SK-N-SH (cell line): Measurements from ENCODE around the gene MSL1. TPM values are rescaled to one million over a fixed set of nuclear protein-coding genes. Genes with fewer than 3 reads are reported as not detected.

Source experiments
- CTCF ChIA-PET: fragments of 300-600, 350-600 bp; formaldehyde crosslinking; extraction: SDS; loops from one replicate; lab custom pipeline; 2021; lab: Yijun Ruan, JAX
- POLR2A ChIA-PET: fragments of 350-600 bp; sonication (Branson Sonifier 250); formaldehyde crosslinking; extraction: SDS; loops from one replicate; lab custom pipeline; 2020; ENCODE audit warnings: antibody characterized with exemption, inconsistent platforms; lab: Yijun Ruan, JAX
- DNase-seq: peaks from one replicate; pipeline ENCODE4 v3.0.0; 2012
- H2AFZ ChIP-seq: fragments of 200-600 bp; sonication (generic); 2 replicates; pipeline ENCODE4 v1.8.1; 2016; ENCODE audit warnings: antibody characterized with exemption, mild to moderate bottlenecking, low read depth
- H3F3A ChIP-seq: fragments of 200-600 bp; sonication (generic); replicated peaks from 2 replicates; pipeline ENCODE3; 2016; ENCODE audit warnings: antibody characterized with exemption, mild to moderate bottlenecking; ENCODE audit not compliant: insufficient read depth
- H3K27ac ChIP-seq, 2 experiments: fragments of 200-500 bp in 1 of 2; fragments of 200-600 bp in 1 of 2; sonication (Bioruptor generic) in 1 of 2; sonication (generic), shearing (Covaris generic) in 1 of 2; 2 replicates each; pipeline versions ENCODE4 v1.5.1 to v1.6.1; 2014 to 2016; ENCODE audit warnings: low read depth in 2 of 2, inconsistent platforms in 1 of 2, low read length in 1 of 2, mild to moderate bottlenecking in 1 of 2, mixed read lengths in 1 of 2
- H3K27me3 ChIP-seq: fragments of 200-600 bp; sonication (generic), shearing (Covaris generic); 2 replicates; pipeline ENCODE4 v1.6.1; 2016; ENCODE audit warnings: mixed run types; ENCODE audit not compliant: insufficient read depth
- H3K36me3 ChIP-seq, 2 experiments: fragments of 200-500 bp in 1 of 2; fragments of 200-600 bp in 1 of 2; sonication (Bioruptor generic) in 1 of 2; sonication (generic) in 1 of 2; replicated peaks in 1 of 2; 2 replicates each; pipeline versions ENCODE3 to v1.5.1; 2014 to 2016; ENCODE audit warnings: low read length in 1 of 2, mild to moderate bottlenecking in 1 of 2; ENCODE audit not compliant: insufficient read depth in 2 of 2, control insufficient read depth in 1 of 2
- H3K4me1 ChIP-seq, 2 experiments: fragments of 200-500 bp in 1 of 2; fragments of 200-600 bp in 1 of 2; sonication (Bioruptor generic) in 1 of 2; sonication (generic), shearing (Covaris generic) in 1 of 2; 2 replicates each; pipeline versions ENCODE4 v1.5.1 to v1.6.1; 2014 to 2016; ENCODE audit warnings: low read depth in 1 of 2, low read length in 1 of 2, mixed run types in 1 of 2; ENCODE audit not compliant: insufficient read depth in 2 of 2, control insufficient read depth in 1 of 2
- H3K4me2 ChIP-seq: fragments of 200-600 bp; sonication (generic), shearing (Covaris generic); 2 replicates; pipeline ENCODE4 v1.6.1; 2017; ENCODE audit warnings: mixed run types
- H3K4me3 ChIP-seq, 2 experiments: fragments of 200-500 bp in 1 of 2; fragments of 200-600 bp in 1 of 2; sonication (Bioruptor generic) in 1 of 2; sonication (generic), shearing (Covaris generic) in 1 of 2; 2 replicates each; pipeline versions ENCODE4 v1.5.1 to v1.8.1; 2014 to 2016; ENCODE audit warnings: low read depth in 2 of 2, inconsistent platforms in 1 of 2, low read length in 1 of 2, mild to moderate bottlenecking in 1 of 2, mixed read lengths in 1 of 2, moderate library complexity in 1 of 2
- H3K79me2 ChIP-seq: fragments of 200-600 bp; sonication (generic); 2 replicates; pipeline ENCODE4 v1.8.1; 2017; ENCODE audit warnings: mild to moderate bottlenecking; ENCODE audit not compliant: insufficient read depth
- H3K9ac ChIP-seq: fragments of 200-600 bp; sonication (generic); 2 replicates; pipeline ENCODE4 v1.6.1; 2017; ENCODE audit warnings: mixed run types
- H3K9me2 ChIP-seq: fragments of 200-600 bp; sonication (generic); 2 replicates; pipeline ENCODE4 v1.6.1; 2017; ENCODE audit warnings: mixed run types
- H3K9me3 ChIP-seq: fragments of 200-600 bp; sonication (generic); 2 replicates; pipeline ENCODE4 v1.6.1; 2017; ENCODE audit warnings: mixed run types, mild to moderate bottlenecking, moderate library complexity
- H4K20me1 ChIP-seq: fragments of 200-600 bp; sonication (generic); 2 replicates; pipeline ENCODE4 v1.6.1; 2017; ENCODE audit warnings: mild to moderate bottlenecking, mixed run types; ENCODE audit not compliant: insufficient read depth
- CTCF ChIP-seq: fragments of 200-600 bp; sonication (generic); IDR thresholded peaks from 2 replicates; pipeline ENCODE4 v1.6.1; 2017; ENCODE audit warnings: antibody characterized with exemption, mild to moderate bottlenecking, moderate library complexity
- ELF1 ChIP-seq: IDR thresholded peaks from 2 replicates; pipeline ENCODE4 v1.4.0; 2012
- EP300 ChIP-seq, 2 experiments: IDR thresholded peaks; 2 replicates each; pipeline versions ENCODE4 v1.4.0 to v1.6.1; 2012; ENCODE audit warnings: borderline replicate concordance in 1 of 2, low read depth in 1 of 2, low read length in 1 of 2
- EZH2phosphoT487 ChIP-seq: fragments of 200-600 bp; sonication (generic); IDR thresholded peaks from 2 replicates; pipeline ENCODE4 v1.6.1; 2017; ENCODE audit warnings: low read depth, mixed run types, mild to moderate bottlenecking, antibody characterized with exemption, moderate library complexity, borderline replicate concordance
- FOSL2 ChIP-seq: IDR thresholded peaks from 2 replicates; pipeline ENCODE4 v1.4.0; 2012; ENCODE audit warnings: low read depth, mild to moderate bottlenecking, moderate library complexity, borderline replicate concordance
- FOXJ3 ChIP-seq: sonication (generic); formaldehyde crosslinking; IDR thresholded peaks from 2 replicates; pipeline ENCODE4 v1.5.1; 2020; ENCODE audit warnings: mild to moderate bottlenecking, missing genetic modification reagents
- GATA2 ChIP-seq: sonication (generic); formaldehyde crosslinking; IDR thresholded peaks from 2 replicates; pipeline ENCODE4 v1.5.0; 2020; ENCODE audit warnings: mild to moderate bottlenecking, missing genetic modification reagents
- IRF3 ChIP-seq: fragments of 150-350 bp; IDR thresholded peaks from 2 replicates; pipeline ENCODE4 v1.6.1; 2016; ENCODE audit warnings: mild to moderate bottlenecking, low read depth, low read length
- JUND ChIP-seq: IDR thresholded peaks from 2 replicates; pipeline ENCODE4 v1.4.0; 2012
- MEF2A ChIP-seq: IDR thresholded peaks from 2 replicates; pipeline ENCODE4 v1.4.0; 2012; ENCODE audit warnings: low read depth, borderline replicate concordance
- MXI1 ChIP-seq: IDR thresholded peaks from 2 replicates; pipeline ENCODE4 v1.6.1; 2012; ENCODE audit warnings: mild to moderate bottlenecking, low read depth, low read length, improper control_type of control experiment
- POLR2AphosphoS5 ChIP-seq: IDR thresholded peaks from 2 replicates; pipeline ENCODE4 v1.6.1; 2012; ENCODE audit warnings: low read depth, low read length
- REST ChIP-seq: IDR thresholded peaks from 2 replicates; pipeline ENCODE4 v1.6.1; 2012; ENCODE audit warnings: mild to moderate bottlenecking, low read depth, low read length, moderate library complexity
- RFX5 ChIP-seq: IDR thresholded peaks from 2 replicates; pipeline ENCODE4 v1.6.1; 2012; ENCODE audit warnings: mild to moderate bottlenecking, improper control_type of control experiment, low read length
- RXRA ChIP-seq: IDR thresholded peaks from 2 replicates; pipeline ENCODE4 v1.4.0; 2012; ENCODE audit warnings: low read depth, mild to moderate bottlenecking, borderline replicate concordance
- SMC3 ChIP-seq: IDR thresholded peaks from 2 replicates; pipeline ENCODE4 v1.6.1; 2012; ENCODE audit warnings: low read depth, low read length, improper control_type of control experiment
- TCF12 ChIP-seq: IDR thresholded peaks from 2 replicates; pipeline ENCODE4 v1.4.0; 2012
- USF1 ChIP-seq: IDR thresholded peaks from 2 replicates; pipeline ENCODE4 v1.4.0; 2012; ENCODE audit warnings: low read depth, borderline replicate concordance
- ZBTB33 ChIP-seq: IDR thresholded peaks from 2 replicates; pipeline ENCODE4 v1.4.0; 2012; ENCODE audit warnings: low read depth, borderline replicate concordance
- WGBS: methylation state at CpG from one replicate; pipeline ENCODE4 v1.1.6; 2017; ENCODE audit warnings: low lambda C conversion rate; 5-methylcytosine and 5-hydroxymethylcytosine counted together
- polyA plus RNA-seq, 3 experiments: library from polyadenylated mRNA; depleted of rRNA; stranded (reverse); fragments of >200 nt; gene quantifications; 2 replicates each; pipeline ENCODE4 v1.2.3, GENCODE V29; 2012

Gene MSL1
- polyA plus RNA-seq, 1 of the 3 experiments (the other 2 are of a cell fraction): 30.2 TPM

- Histone ChIP-seq H2AFZ (no peak overlapping the region), H3K4me3 (no peak overlapping the region), H4K20me1 (no peaks in the 10 kb centered on the region), H3K9me2 (no peaks in the 10 kb centered on the region), H3K36me3 (peaks cover 21 to 39% of the 10 kb centered on the region in 2 experiments), H3K27ac (no peak overlapping the region), H3F3A (peaks cover 3% of the 10 kb centered on the region), H3K9me3 (no peaks in the 10 kb centered on the region), H3K79me2 (peaks cover 65% of the 10 kb centered on the region), H3K27me3 (no peaks in the 10 kb centered on the region), H3K4me2 (no peak overlapping the region), H3K4me1 (no peaks in the 10 kb centered on the region), H3K9ac (no peak overlapping the region)
- TF ChIP-seq RFX5 (no peak), MEF2A (no peak), ELF1 (no peak), FOXJ3 (CRISPR knock-in tag) (no peak), MXI1 (no peak), EZH2phosphoT487 (no peak), USF1 (no peak), RXRA (no peak), TCF12 (no peak), SMC3 (no peak), CTCF (no peak), POLR2AphosphoS5 (no peak), JUND (no peak), FOSL2 (no peak), EP300 (IDR thresholded peaks at IDR 0.05; ENCODE audit: borderline replicate concordance in 1 of 2, low read depth in 1 of 2, low read length in 1 of 2) (no peak)
- POLR2A ChIA-PET: no interaction called here
- 97% methylated on average over 3 of the region's 3 CpGs for WGBS
- CTCF ChIA-PET: interaction anchor here (1.0 to 5.4 kb wide), 4 partner anchors 9 to 45 kb away, joined by 3 to 38 read pairs (median 7); no protein-coding TSS in a partner anchor
- no peak for DNase-seq
Measured at GRCh38 chr17:40158438-40159013, 36.8 kb downstream of the MSL1 start.

GRCh38 chr17:40159456-40159855 is 37.7 kb downstream of the MSL1 start:
- ChIA-PET POLR2A (no interaction called here), CTCF (interaction anchor here (1.2 to 5.4 kb wide), 3 partner anchors 8 to 46 kb away, joined by 5 to 38 read pairs (median 9); no protein-coding TSS in a partner anchor)
- H3K9me3 ChIP-seq: no peaks in the 10 kb centered on the region
- H4K20me1 ChIP-seq: no peaks in the 10 kb centered on the region
- H2AFZ ChIP-seq: no peak overlapping the region
- H3K4me3 ChIP-seq: no peak overlapping the region
- H3K4me2 ChIP-seq: no peak overlapping the region
- H3K36me3 ChIP-seq: peaks cover 27 to 45% of the 10 kb centered on the region in 2 experiments
- H3F3A ChIP-seq: peaks cover 3% of the 10 kb centered on the region
- no peaks in the 10 kb centered on the region for H3K9me2 ChIP-seq
- peaks cover 66% of the 10 kb centered on the region for H3K79me2 ChIP-seq
- H3K27me3 ChIP-seq: no peaks in the 10 kb centered on the region
- DNase-seq: no peak
- WGBS: 95% methylated on average over 6 of the region's 6 CpGs
- no peaks in the 10 kb centered on the region for H3K4me1 ChIP-seq
- H3K27ac ChIP-seq: no peak overlapping the region
- H3K9ac ChIP-seq: no peak overlapping the region
- TF ChIP-seq REST: no peak
- no peak for TF ChIP-seq FOXJ3 (CRISPR knock-in tag)
- TF ChIP-seq ZBTB33: no peak
- no peak for TF ChIP-seq GATA2 (CRISPR knock-in tag)
- no peak for TF ChIP-seq TCF12
- no peak for TF ChIP-seq IRF3
- no peak for TF ChIP-seq MEF2A
